ENCODE results near the gene HLX. TPM values are rescaled to one million over a fixed set of nuclear protein-coding genes. Genes with fewer than 3 reads are reported as not detected.

Gene HLX
- total RNA-seq, 1 donor from 2014 or later = 4.0 TPM

- no peak for DNase-seq (ENCODE audit: low read depth)
Observed at GRCh38 chr1:220921971-220922635, 42.9 kb downstream of the HLX start.

- no peak for DNase-seq (ENCODE audit: low read depth)
Observed at GRCh38 chr1:220922951-220923350, 43.7 kb downstream of the HLX start.

GRCh38 chr1:220924331-220924970 is 45.2 kb downstream of the HLX start:
- no peak for DNase-seq (ENCODE audit: low read depth)

- no peak for DNase-seq (ENCODE audit: low read depth)
Observed at GRCh38 chr1:220925707-220926106, 46.5 kb downstream of the HLX start.

- peak; percentile 94 for DNase-seq (ENCODE audit: low read depth)
Observed at GRCh38 chr1:220926146-220926545, 46.9 kb downstream of the HLX start.

- DNase-seq (ENCODE audit: low read depth) = no peak
Observed at GRCh38 chr1:220927442-220927841, 48.2 kb downstream of the HLX start.

GRCh38 chr1:220928320-220928719 is 49.1 kb downstream of the HLX start:
- DNase-seq (ENCODE audit: low read depth) = no peak

GRCh38 chr1:220928725-220929300 is 49.6 kb downstream of the HLX start:
- no peak for DNase-seq (ENCODE audit: low read depth)

GRCh38 chr1:220929304-220929703 is 50.1 kb downstream of the HLX start:
- no peak for DNase-seq (ENCODE audit: low read depth)

Other genes starting within 250 kb of the HLX start
- not detected in 2 replicates for gene C1orf115, start 189.1 kb upstream of the HLX start, total RNA-seq
- gene MTARC2, start 131.1 kb upstream of the HLX start, total RNA-seq = 1.4 and 2.2 TPM in 2 replicates
- gene MTARC1, start 92.5 kb upstream of the HLX start, total RNA-seq = 0.31 and 0.51 TPM in 2 replicates

All from myocyte (in vitro differentiated cells).